RPMI8226 (cell line): Measurements from ENCODE around the gene PSMC1.

Experiments used
- DNase-seq: peaks from one replicate; pipeline ENCODE4 v3.0.0-alpha.2; 2015

Gene PSMC1

GRCh38 chr14:90302529-90303303 lies 46.4 kb downstream of the PSMC1 start:
- DNase-seq: no peak

GRCh38 chr14:90303473-90303872 lies 47.1 kb downstream of the PSMC1 start:
- no peak for DNase-seq

- DNase-seq: no peak
These were observed 48.1 kb downstream of the PSMC1 start for GRCh38 chr14:90304502-90304901.

GRCh38 chr14:90305176-90305601 lies 48.8 kb downstream of the PSMC1 start:
- no peak for DNase-seq

DNA sequence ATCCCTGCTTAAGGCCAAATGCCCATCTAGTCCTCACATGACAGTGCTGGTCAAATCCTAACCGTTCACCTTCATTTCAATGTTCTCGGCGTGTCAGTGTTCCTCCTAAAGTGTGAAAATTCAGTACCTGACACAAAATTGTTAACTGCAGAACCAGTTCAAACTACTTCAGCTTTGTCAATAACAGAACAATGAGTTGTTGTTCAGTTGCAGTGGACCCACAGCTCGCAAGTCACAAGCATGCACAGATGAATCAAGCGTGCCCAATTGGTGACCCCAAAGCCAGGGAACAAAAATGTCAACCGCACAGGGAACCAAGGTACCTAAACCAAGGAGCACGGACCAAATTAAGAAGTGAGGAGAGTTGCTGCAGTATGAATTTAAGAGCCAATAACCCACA lies 52.2 kb downstream of the PSMC1 start:
- DNase-seq: no peak

GRCh38 chr14:90317286-90317685 lies 60.9 kb downstream of the PSMC1 start:
- DNase-seq: no peak

- no peak for DNase-seq
These were observed 61.7 kb downstream of the PSMC1 start for GRCh38 chr14:90318016-90318415.

- DNase-seq: no peak
These were observed 62.8 kb downstream of the PSMC1 start for GRCh38 chr14:90319173-90319572.

GRCh38 chr14:90319634-90320541 lies 63.5 kb downstream of the PSMC1 start:
- DNase-seq: no peak

- no peak for DNase-seq
These were observed 65.5 kb downstream of the PSMC1 start for GRCh38 chr14:90321891-90322290.
